ENCODE results near the gene WBP2. TPM values are rescaled to one million over a fixed set of nuclear protein-coding genes. Genes with fewer than 3 reads are reported as not detected.

WBP2 gene
- total and polyA plus RNA-seq, 2 of the 8 experiments (the other 6 are each of a cell fraction or from before 2014, with no cell fraction given) = 48.2 to 71.2 TPM

DNA sequence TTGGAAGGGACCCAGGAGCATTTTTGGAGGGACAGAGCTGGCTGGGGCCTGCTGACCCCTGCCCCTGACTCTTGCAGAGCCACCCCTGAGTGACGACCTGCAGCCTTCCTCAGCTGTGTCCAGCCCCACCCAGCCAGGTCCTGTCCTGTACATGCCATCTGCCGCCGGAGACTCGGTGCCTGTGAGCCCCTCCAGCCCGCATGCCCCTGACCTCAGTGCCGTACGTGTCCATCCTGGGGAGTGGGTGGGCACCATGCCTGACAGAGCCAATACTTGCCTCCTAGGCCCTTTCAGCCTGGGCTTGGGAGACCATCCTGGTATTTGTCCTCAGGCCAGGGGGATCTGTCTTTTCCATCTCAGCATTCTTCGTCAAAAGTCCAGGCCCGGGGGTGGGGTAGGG is 38.4 kb downstream of the WBP2 start:
- Histone ChIP-seq H3K23ac (ENCODE audit: insufficient read length) (no peak overlapping the region), H3K27ac (ENCODE audit: low read depth, low read length) (no peak overlapping the region), H2AFZ (ENCODE audit: low read length) (no peak overlapping the region), H3K4me2 (ENCODE audit: insufficient read depth in 1 of 2, low read depth in 2 of 2, low read length in 2 of 2) (no peak overlapping the region), H3K4me1 (replicated peaks in 1 of 4; ENCODE audit: control insufficient read depth in 3 of 4, insufficient read depth in 4 of 4, low read length in 3 of 4) (no peaks in the 10 kb centered on the region), H3K9ac (replicated peaks in 1 of 4; ENCODE audit: extremely low read depth in 1 of 4, low read depth in 3 of 4, low read length in 3 of 4) (no peak overlapping the region), H2BK120ac (replicated peaks; ENCODE audit: low read depth, low read length) (no peak overlapping the region), H3K14ac (ENCODE audit: insufficient read length) (no peak overlapping the region), H4K91ac (replicated peaks; ENCODE audit: insufficient read length, low read length) (no peak overlapping the region), H3K36me3 (ENCODE audit: control insufficient read depth in 2 of 4, insufficient read depth in 4 of 4, low read length in 3 of 4) (peaks cover 29 to 77% (median 65%) of the 10 kb centered on the region in 4 experiments; a peak in 7 of 8 replicates), H4K20me1 (replicated peaks in 1 of 2; ENCODE audit: control insufficient read depth in 1 of 2, insufficient read depth in 2 of 2, low read length in 2 of 2) (peaks cover 0 to 12% of the 10 kb centered on the region in 2 experiments), H3K56ac (replicated peaks; ENCODE audit: insufficient read length, low read depth, low read length) (no peak overlapping the region), H3K23me2 (ENCODE audit: low read depth, low read length) (no peaks in the 10 kb centered on the region), H4K5ac (ENCODE audit: insufficient read length, low read depth, low read length) (no peak overlapping the region), H3K9me3 (ENCODE audit: insufficient read depth in 2 of 2, low read depth in 1 of 2, low read length in 1 of 2) (no peaks in the 10 kb centered on the region), H2BK12ac (ENCODE audit: low read depth, low read length) (no peak overlapping the region), H3K4me3 (ENCODE audit: extremely low read depth in 1 of 4, insufficient read depth in 2 of 4, low read depth in 3 of 4, low read length in 4 of 4) (no peak overlapping the region), H2BK5ac (ENCODE audit: low read depth, low read length) (no peak overlapping the region), H2AK5ac (ENCODE audit: low read depth, low read length) (no peak overlapping the region), H2BK15ac (ENCODE audit: low read length) (no peak overlapping the region), H3K79me1 (ENCODE audit: low read depth, low read length) (no peaks in the 10 kb centered on the region), H2BK20ac (ENCODE audit: low read length) (no peak overlapping the region), H3K4ac (replicated peaks; ENCODE audit: insufficient read length, low read depth, low read length) (no peak overlapping the region), H4K8ac (ENCODE audit: extremely low read depth, insufficient read depth, low read length) (no peak overlapping the region; the same call in 1 of the 2 replicates), H3K79me2 (ENCODE audit: control insufficient read depth in 1 of 2, insufficient read depth in 2 of 2, low read length in 2 of 2) (no peaks in the 10 kb centered on the region), H3K18ac (ENCODE audit: extremely low read depth, low read length) (no peak overlapping the region), H3K27me3 (replicated peaks in 1 of 4; ENCODE audit: control insufficient read depth in 3 of 4, extremely low read depth in 1 of 4, insufficient read depth in 3 of 4, low read length in 3 of 4) (no peaks in the 10 kb centered on the region)
- FAIRE-seq = no peak
- WGBS, 2 experiments (ENCODE audit: extremely low coverage in 1 of 2, insufficient coverage in 1 of 2, insufficient read length in 1 of 2, insufficient replicate concordance in 2 of 2, low coverage in 1 of 2, low lambda C conversion rate in 2 of 2, missing lambda C conversion rate in 1 of 2) = 99% methylated on average over 9 of the region's 9 CpGs; no CpG with 5 or more reads in 1 of the 2 experiments
- no peak for TF ChIP-seq TEAD4 (IDR thresholded peaks at IDR 0.05; ENCODE audit: low read depth, low read length)
- TF ChIP-seq EGR1 (IDR thresholded peaks at IDR 0.05; ENCODE audit: borderline replicate concordance, low read depth, low read length) = no peak
- no peak for TF ChIP-seq NRF1 (IDR thresholded peaks at IDR 0.05; ENCODE audit: low read depth, low read length)
- no peak for TF ChIP-seq PHF8 (conservative IDR thresholded peaks at IDR 0.05; ENCODE audit: low read depth, low read length)
- TF ChIP-seq RAD21 (IDR thresholded peaks at IDR 0.05 in 1 of 2, conservative IDR thresholded peaks at IDR 0.05 in 1 of 2; ENCODE audit: low read depth in 2 of 2, low read length in 2 of 2) = no peak
- TF ChIP-seq HDAC6 (IDR thresholded peaks at IDR 0.05; ENCODE audit: low read depth, low read length) = no peak
- no peak for TF ChIP-seq MAX (IDR thresholded peaks at IDR 0.05)
- DNase-seq (ENCODE audit: low read depth in 1 of 2, low spot score in 2 of 2) = no peak
- POLR2A ChIA-PET (ENCODE audit: partially characterized antibody) = interaction anchor here (1.4 to 5.0 kb wide), 3 partner anchors 11 to 37 kb away, joined by 3 to 36 read pairs (median 8); no protein-coding TSS in a partner anchor
- CTCF ChIA-PET (ENCODE audit: partially characterized antibody) = interaction anchor here (0.6 to 9.6 kb wide), 9 partner anchors 9 to 748 kb away, joined by 3 to 104 read pairs (median 4); partner anchors contain the start of gene UNC13D
